ENCODE data around the gene CRB3.

Gene CRB3

GRCh38 chr19:6442087-6442688 lies 21.9 kb upstream of the CRB3 start:
- TF ChIP-seq, protein P1, sequence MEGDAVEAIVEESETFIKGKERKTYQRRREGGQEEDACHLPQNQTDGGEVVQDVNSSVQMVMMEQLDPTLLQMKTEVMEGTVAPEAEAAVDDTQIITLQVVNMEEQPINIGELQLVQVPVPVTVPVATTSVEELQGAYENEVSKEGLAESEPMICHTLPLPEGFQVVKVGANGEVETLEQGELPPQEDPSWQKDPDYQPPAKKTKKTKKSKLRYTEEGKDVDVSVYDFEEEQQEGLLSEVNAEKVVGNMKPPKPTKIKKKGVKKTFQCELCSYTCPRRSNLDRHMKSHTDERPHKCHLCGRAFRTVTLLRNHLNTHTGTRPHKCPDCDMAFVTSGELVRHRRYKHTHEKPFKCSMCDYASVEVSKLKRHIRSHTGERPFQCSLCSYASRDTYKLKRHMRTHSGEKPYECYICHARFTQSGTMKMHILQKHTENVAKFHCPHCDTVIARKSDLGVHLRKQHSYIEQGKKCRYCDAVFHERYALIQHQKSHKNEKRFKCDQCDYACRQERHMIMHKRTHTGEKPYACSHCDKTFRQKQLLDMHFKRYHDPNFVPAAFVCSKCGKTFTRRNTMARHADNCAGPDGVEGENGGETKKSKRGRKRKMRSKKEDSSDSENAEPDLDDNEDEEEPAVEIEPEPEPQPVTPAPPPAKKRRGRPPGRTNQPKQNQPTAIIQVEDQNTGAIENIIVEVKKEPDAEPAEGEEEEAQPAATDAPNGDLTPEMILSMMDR (IDR thresholded peaks at IDR 0.05; ENCODE audit: low read length) = no peak
- TF ChIP-seq EZH2phosphoT487 (IDR thresholded peaks at IDR 0.05; ENCODE audit: low read length) (no peak), EZH2 (optimal IDR thresholded peaks at IDR 0.05; ENCODE audit: low read depth, low read length) (no peak)
- no peaks in the 10 kb centered on the region for H4K20me1 ChIP-seq (ENCODE audit: insufficient read depth, low read length)
- no peaks in the 10 kb centered on the region for H3K9me2 ChIP-seq (replicated peaks; ENCODE audit: insufficient read depth, low read length)
- H3K79me2 ChIP-seq (ENCODE audit: low read length) = no peaks in the 10 kb centered on the region
- H3K9me3 ChIP-seq (replicated peaks; ENCODE audit: insufficient read depth, low read length) = no peaks in the 10 kb centered on the region
- H3K4me3 ChIP-seq (ENCODE audit: low read length) = no peak overlapping the region
- no peaks in the 10 kb centered on the region for H3F3A ChIP-seq (ENCODE audit: insufficient read depth, low read length)
- DNase-seq = no peak
- H2AFZ ChIP-seq (ENCODE audit: low read length) = no peak overlapping the region
- no peak overlapping the region for H3K9ac ChIP-seq (ENCODE audit: low read length)
- H3K4me1 ChIP-seq (ENCODE audit: low read length) = no peaks in the 10 kb centered on the region
- H3K27ac ChIP-seq (ENCODE audit: low read length) = no peak overlapping the region
- no peak overlapping the region for H3K4me2 ChIP-seq (ENCODE audit: low read depth, low read length)
- H3K27me3 ChIP-seq (replicated peaks; ENCODE audit: insufficient read depth, low read length) = peaks cover 15% of the 10 kb centered on the region
- H3K36me3 ChIP-seq (replicated peaks; ENCODE audit: insufficient read depth, low read length) = no peaks in the 10 kb centered on the region

- TF ChIP-seq, protein P1 (IDR thresholded peaks at IDR 0.05; ENCODE audit: low read length) = no peak
- TF ChIP-seq EZH2phosphoT487 (IDR thresholded peaks at IDR 0.05; ENCODE audit: low read length) (no peak), EZH2 (optimal IDR thresholded peaks at IDR 0.05; ENCODE audit: low read depth, low read length) (no peak)
- Histone ChIP-seq H3K36me3 (replicated peaks; ENCODE audit: insufficient read depth, low read length) (no peaks in the 10 kb centered on the region), H3K9me2 (replicated peaks; ENCODE audit: insufficient read depth, low read length) (no peaks in the 10 kb centered on the region), H3K4me2 (ENCODE audit: low read depth, low read length) (no peak overlapping the region), H3K27ac (ENCODE audit: low read length) (no peak overlapping the region), H3K9ac (ENCODE audit: low read length) (no peak overlapping the region), H3K4me3 (ENCODE audit: low read length) (no peak overlapping the region), H3F3A (ENCODE audit: insufficient read depth, low read length) (no peaks in the 10 kb centered on the region), H2AFZ (ENCODE audit: low read length) (no peak overlapping the region), H4K20me1 (ENCODE audit: insufficient read depth, low read length) (no peaks in the 10 kb centered on the region), H3K27me3 (replicated peaks; ENCODE audit: insufficient read depth, low read length) (peaks cover 8% of the 10 kb centered on the region), H3K9me3 (replicated peaks; ENCODE audit: insufficient read depth, low read length) (no peaks in the 10 kb centered on the region), H3K4me1 (ENCODE audit: low read length) (no peaks in the 10 kb centered on the region), H3K79me2 (ENCODE audit: low read length) (no peaks in the 10 kb centered on the region)
- DNase-seq = no peak
Observed at GRCh38 chr19:6443986-6444385, 20.1 kb upstream of the CRB3 start.

- H2AFZ ChIP-seq (ENCODE audit: low read length) = no peak overlapping the region
- DNase-seq = no peak
- H3K27ac ChIP-seq (ENCODE audit: low read length) = no peak overlapping the region
- H3F3A ChIP-seq (ENCODE audit: insufficient read depth, low read length) = no peaks in the 10 kb centered on the region
- no peaks in the 10 kb centered on the region for H3K9me3 ChIP-seq (replicated peaks; ENCODE audit: insufficient read depth, low read length)
- H3K27me3 ChIP-seq (replicated peaks; ENCODE audit: insufficient read depth, low read length) = no peaks in the 10 kb centered on the region
- no peaks in the 10 kb centered on the region for H3K36me3 ChIP-seq (replicated peaks; ENCODE audit: insufficient read depth, low read length)
- H3K4me3 ChIP-seq (ENCODE audit: low read length) = no peak overlapping the region
- H3K9ac ChIP-seq (ENCODE audit: low read length) = no peak overlapping the region
- no peak overlapping the region for H3K4me2 ChIP-seq (ENCODE audit: low read depth, low read length)
- TF ChIP-seq, protein P1 (IDR thresholded peaks at IDR 0.05; ENCODE audit: low read length) = no peak
- no peaks in the 10 kb centered on the region for H4K20me1 ChIP-seq (ENCODE audit: insufficient read depth, low read length)
- no peaks in the 10 kb centered on the region for H3K79me2 ChIP-seq (ENCODE audit: low read length)
- no peaks in the 10 kb centered on the region for H3K4me1 ChIP-seq (ENCODE audit: low read length)
- H3K9me2 ChIP-seq (replicated peaks; ENCODE audit: insufficient read depth, low read length) = no peaks in the 10 kb centered on the region
Observed at GRCh38 chr19:6446452-6446851, 17.6 kb upstream of the CRB3 start.

All from MM.1S (cell line).